ENCODE data around the gene C16orf96.

C16orf96 gene

GRCh38 chr16:4608704-4608980, 52.5 kb downstream of the C16orf96 start:
- TF ChIP-seq CTCF (IDR thresholded peaks at IDR 0.05; ENCODE audit: unreplicated experiment in 3 of 3): no peak
- H3K4me3 Mint-ChIP-seq: no peak overlapping the region
- H3K9me3 Mint-ChIP-seq: no peaks in the 10 kb centered on the region
- no peak overlapping the region for H3K27ac Mint-ChIP-seq
- H3K4me1 Mint-ChIP-seq: no peaks in the 10 kb centered on the region
- H3K36me3 Mint-ChIP-seq (ENCODE audit: low read depth): no peaks in the 10 kb centered on the region
- peaks cover 3% of the 10 kb centered on the region for H3K27me3 Mint-ChIP-seq (ENCODE audit: low read depth)

- no peaks in the 10 kb centered on the region for H3K36me3 Mint-ChIP-seq (ENCODE audit: low read depth)
- no peak for TF ChIP-seq CTCF (IDR thresholded peaks at IDR 0.05; ENCODE audit: unreplicated experiment in 3 of 3)
- H3K27me3 Mint-ChIP-seq (ENCODE audit: low read depth): peaks cover 3% of the 10 kb centered on the region
- no peak overlapping the region for H3K4me3 Mint-ChIP-seq
- H3K4me1 Mint-ChIP-seq: no peaks in the 10 kb centered on the region
- H3K27ac Mint-ChIP-seq: no peak overlapping the region
- H3K9me3 Mint-ChIP-seq: no peaks in the 10 kb centered on the region
These were observed 53.3 kb downstream of the C16orf96 start for GRCh38 chr16:4609200-4610010.

- Mint-ChIP-seq H3K27ac (no peak overlapping the region), H3K9me3 (no peaks in the 10 kb centered on the region), H3K36me3 (ENCODE audit: low read depth) (no peaks in the 10 kb centered on the region), H3K4me3 (no peak overlapping the region), H3K4me1 (no peaks in the 10 kb centered on the region), H3K27me3 (ENCODE audit: low read depth) (peaks cover 3% of the 10 kb centered on the region)
- TF ChIP-seq CTCF (IDR thresholded peaks at IDR 0.05; ENCODE audit: unreplicated experiment in 3 of 3): no peak
These were observed 54.2 kb downstream of the C16orf96 start for GRCh38 chr16:4610011-4611005.

GRCh38 chr16:4611337-4612021, 55.3 kb downstream of the C16orf96 start:
- H3K27me3 Mint-ChIP-seq (ENCODE audit: low read depth): peaks cover 3% of the 10 kb centered on the region
- TF ChIP-seq CTCF (IDR thresholded peaks at IDR 0.05; ENCODE audit: unreplicated experiment in 3 of 3): no peak

GRCh38 chr16:4612474-4612931, 56.4 kb downstream of the C16orf96 start:
- peaks cover 3% of the 10 kb centered on the region for H3K27me3 Mint-ChIP-seq (ENCODE audit: low read depth)
- H3K36me3 Mint-ChIP-seq (ENCODE audit: low read depth): no peaks in the 10 kb centered on the region
- peak overlapping the region; percentile 21 to 84 (median 84) for H3K4me3 Mint-ChIP-seq
- H3K4me1 Mint-ChIP-seq: peaks cover 13% of the 10 kb centered on the region
- TF ChIP-seq CTCF (IDR thresholded peaks at IDR 0.05; ENCODE audit: unreplicated experiment in 3 of 3): no peak
- no peak overlapping the region for H3K27ac Mint-ChIP-seq
- no peaks in the 10 kb centered on the region for H3K9me3 Mint-ChIP-seq

More at GRCh38 chr16:4611337-4612021, 55.3 kb downstream of the C16orf96 start:
- Mint-ChIP-seq H3K4me3 (peak overlapping the region; percentile 46 to 63 (median 52)), H3K36me3 (ENCODE audit: low read depth) (no peaks in the 10 kb centered on the region), H3K9me3 (no peaks in the 10 kb centered on the region), H3K27ac (no peak overlapping the region), H3K4me1 (peaks cover 7% of the 10 kb centered on the region)

All from nephron (organoid).